ENCODE measurements around the gene SMIM24. TPM values are rescaled to one million over a fixed set of nuclear protein-coding genes. Genes with fewer than 3 reads are reported as not detected.
A peak's percentile ranks its signal among the peaks of the same experiment; 100 is the strongest.

SMIM24 gene
- total RNA-seq, 1 experiment from 2014 or later: 0.36 TPM

GRCh38 chr19:3505598-3506383 lies 25.5 kb upstream of the SMIM24 start, which contains the start of gene FZR1:
Gene FZR1, plus strand, starts transcription at chr19:3506311. Its CDS starts 16,679 bp downstream, at chr19:3522990.
- H3K27me3 ChIP-seq (ENCODE audit: low read length): no peaks in the 10 kb centered on the region
- H3K4me1 ChIP-seq (ENCODE audit: insufficient read depth, low read length): peaks cover 26% of the 10 kb centered on the region
- H3K4me2 ChIP-seq (ENCODE audit: low read length): peak within 1 kb of the TSS; percentile 81
- TF ChIP-seq EZH2phosphoT487 (IDR thresholded peaks at IDR 0.05; ENCODE audit: borderline replicate concordance, low read length) (no peak), EZH2 (IDR thresholded peaks at IDR 0.05; ENCODE audit: low read length, unreplicated experiment) (no peak)
- TF ChIP-seq, protein P1, sequence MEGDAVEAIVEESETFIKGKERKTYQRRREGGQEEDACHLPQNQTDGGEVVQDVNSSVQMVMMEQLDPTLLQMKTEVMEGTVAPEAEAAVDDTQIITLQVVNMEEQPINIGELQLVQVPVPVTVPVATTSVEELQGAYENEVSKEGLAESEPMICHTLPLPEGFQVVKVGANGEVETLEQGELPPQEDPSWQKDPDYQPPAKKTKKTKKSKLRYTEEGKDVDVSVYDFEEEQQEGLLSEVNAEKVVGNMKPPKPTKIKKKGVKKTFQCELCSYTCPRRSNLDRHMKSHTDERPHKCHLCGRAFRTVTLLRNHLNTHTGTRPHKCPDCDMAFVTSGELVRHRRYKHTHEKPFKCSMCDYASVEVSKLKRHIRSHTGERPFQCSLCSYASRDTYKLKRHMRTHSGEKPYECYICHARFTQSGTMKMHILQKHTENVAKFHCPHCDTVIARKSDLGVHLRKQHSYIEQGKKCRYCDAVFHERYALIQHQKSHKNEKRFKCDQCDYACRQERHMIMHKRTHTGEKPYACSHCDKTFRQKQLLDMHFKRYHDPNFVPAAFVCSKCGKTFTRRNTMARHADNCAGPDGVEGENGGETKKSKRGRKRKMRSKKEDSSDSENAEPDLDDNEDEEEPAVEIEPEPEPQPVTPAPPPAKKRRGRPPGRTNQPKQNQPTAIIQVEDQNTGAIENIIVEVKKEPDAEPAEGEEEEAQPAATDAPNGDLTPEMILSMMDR (conservative IDR thresholded peaks at IDR 0.05; ENCODE audit: low read depth, low read length): no peak
- H4K20me1 ChIP-seq (ENCODE audit: low read length): 0 out of 2 replicates have a peak, but pooled peaks cover 9% of the 10 kb centered on the region
- H3K9me3 ChIP-seq (ENCODE audit: low read length): no peaks in the 10 kb centered on the region
- ChIA-PET POLR2A (ENCODE audit: unreplicated experiment) (no interaction called here), CTCF (no interaction called here)
- BruUV-seq (replicated peaks): TSS peak; percentile 96
- H3K9ac ChIP-seq (ENCODE audit: low read length): peak within 1 kb of the TSS; percentile 92
- ATAC-seq (peak; percentile 87), DNase-seq (peak; percentile 96)
- peak within 1 kb of the TSS; percentile 64 for H3K27ac ChIP-seq (ENCODE audit: low read length)
- no peaks in the 10 kb centered on the region; the same call in 1 of the 2 replicates for H3K36me3 ChIP-seq (ENCODE audit: low read depth, low read length)
- H2AFZ ChIP-seq (ENCODE audit: low read length): peak within 1 kb of the TSS; percentile 76
- H3K9me2 ChIP-seq (replicated peaks; ENCODE audit: low read length): no peaks in the 10 kb centered on the region
- H3F3A ChIP-seq (ENCODE audit: low read length, unreplicated experiment): no peaks in the 10 kb centered on the region
- H3K79me2 ChIP-seq (ENCODE audit: low read length): peaks cover 46% of the 10 kb centered on the region
- intact Hi-C loops (cut with micrococcal nuclease): no loop called here
- H3K4me3 ChIP-seq (ENCODE audit: low read length): peak within 1 kb of the TSS; percentile 91

DNA sequence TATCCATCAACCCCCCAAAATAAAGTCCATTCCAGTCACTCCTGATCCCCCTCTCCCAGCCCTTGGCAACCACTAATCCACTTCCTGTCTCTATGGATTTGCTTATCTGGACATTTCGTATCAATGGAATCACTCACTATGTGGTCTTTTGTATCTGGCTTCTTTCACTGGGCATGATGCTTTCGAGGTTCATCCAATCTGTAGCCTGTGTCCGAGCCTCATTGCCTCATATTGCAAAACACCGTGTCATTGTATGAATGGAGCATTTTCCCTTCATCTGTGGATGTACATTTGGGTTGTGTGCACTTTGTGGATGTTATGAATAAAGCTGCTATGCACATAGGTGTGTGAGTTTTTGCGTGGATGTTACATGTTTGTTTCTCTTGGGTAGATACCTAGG lies 24.4 kb upstream of the SMIM24 start:
- H3K9ac ChIP-seq (ENCODE audit: low read length): no peak overlapping the region
- H3K27me3 ChIP-seq (ENCODE audit: low read length): no peaks in the 10 kb centered on the region
- ChIA-PET CTCF (no interaction called here), POLR2A (ENCODE audit: unreplicated experiment) (no interaction called here)
- no peak for ATAC-seq
- H2AFZ ChIP-seq (ENCODE audit: low read length): no peak overlapping the region
- 0 out of 2 replicates have a peak, but pooled peaks cover 3% of the 10 kb centered on the region for H4K20me1 ChIP-seq (ENCODE audit: low read length)
- H3K9me2 ChIP-seq (replicated peaks; ENCODE audit: low read length): no peaks in the 10 kb centered on the region
- no TSS peak for BruUV-seq (replicated peaks)
- DNase-seq: no peak
- H3F3A ChIP-seq (ENCODE audit: low read length, unreplicated experiment): no peaks in the 10 kb centered on the region
- H3K36me3 ChIP-seq (ENCODE audit: low read depth, low read length): no peaks in the 10 kb centered on the region
- H3K4me3 ChIP-seq (ENCODE audit: low read length): no peak overlapping the region
- H3K9me3 ChIP-seq (ENCODE audit: low read length): no peaks in the 10 kb centered on the region
- TF ChIP-seq, protein P1 (conservative IDR thresholded peaks at IDR 0.05; ENCODE audit: low read depth, low read length): no peak
- TF ChIP-seq EZH2phosphoT487 (IDR thresholded peaks at IDR 0.05; ENCODE audit: borderline replicate concordance, low read length) (no peak), EZH2 (IDR thresholded peaks at IDR 0.05; ENCODE audit: low read length, unreplicated experiment) (no peak)
- H3K79me2 ChIP-seq (ENCODE audit: low read length): peaks cover 42% of the 10 kb centered on the region
- H3K4me1 ChIP-seq (ENCODE audit: insufficient read depth, low read length): peaks cover 23% of the 10 kb centered on the region
- no peak overlapping the region for H3K27ac ChIP-seq (ENCODE audit: low read length)
- H3K4me2 ChIP-seq (ENCODE audit: low read length): no peak overlapping the region
- intact Hi-C loops (cut with micrococcal nuclease): no loop called here

- no peaks in the 10 kb centered on the region for H3F3A ChIP-seq (ENCODE audit: low read length, unreplicated experiment)
- no peak overlapping the region for H3K4me2 ChIP-seq (ENCODE audit: low read length)
- H3K9me3 ChIP-seq (ENCODE audit: low read length): no peaks in the 10 kb centered on the region
- peaks cover 42% of the 10 kb centered on the region for H3K79me2 ChIP-seq (ENCODE audit: low read length)
- ChIA-PET POLR2A (ENCODE audit: unreplicated experiment) (no interaction called here), CTCF (no interaction called here)
- H3K27me3 ChIP-seq (ENCODE audit: low read length): no peaks in the 10 kb centered on the region
- TF ChIP-seq EZH2 (IDR thresholded peaks at IDR 0.05; ENCODE audit: low read length, unreplicated experiment) (no peak), EZH2phosphoT487 (IDR thresholded peaks at IDR 0.05; ENCODE audit: borderline replicate concordance, low read length) (no peak)
- TF ChIP-seq, protein P1 (conservative IDR thresholded peaks at IDR 0.05; ENCODE audit: low read depth, low read length): no peak
- H4K20me1 ChIP-seq (ENCODE audit: low read length): no peaks in the 10 kb centered on the region
- no peaks in the 10 kb centered on the region for H3K36me3 ChIP-seq (ENCODE audit: low read depth, low read length)
- no peak overlapping the region for H3K4me3 ChIP-seq (ENCODE audit: low read length)
- H2AFZ ChIP-seq (ENCODE audit: low read length): no peak overlapping the region
- no TSS peak for BruUV-seq (replicated peaks)
- H3K9ac ChIP-seq (ENCODE audit: low read length): no peak overlapping the region
- H3K4me1 ChIP-seq (ENCODE audit: insufficient read depth, low read length): peaks cover 16% of the 10 kb centered on the region
- H3K9me2 ChIP-seq (replicated peaks; ENCODE audit: low read length): no peaks in the 10 kb centered on the region
- no peak for ATAC-seq
- DNase-seq: peak; percentile 8
- intact Hi-C loops (cut with micrococcal nuclease): no loop called here
- H3K27ac ChIP-seq (ENCODE audit: low read length): no peak overlapping the region
Measured at GRCh38 chr19:3503036-3503572, 22.8 kb upstream of the SMIM24 start.

All from PC-3 (cell line).